Retina (tissue), 1 donor: Measurements from ENCODE around the gene ARL8B.
A peak's percentile ranks its signal among the peaks of the same experiment; 100 is the strongest.
"Not testable (repeated sequence)": the region's sequence is repeated elsewhere in the genome, so short reads cannot be mapped to it uniquely, and the experiment has no call there.

Experiments used
- DNase-seq: peaks from one replicate; pipeline ENCODE4 v3.0.0-alpha.2; 2016

Gene ARL8B

GRCh38 chr3:5122030-5122740 lies at the start of gene ARL8B:
TSS of gene ARL8B (plus strand) at chr3:5122292. CDS start at chr3:5122466, 174 bp downstream.
- DNase-seq, result peak; percentile 95

- DNase-seq, result no peak
Observed at GRCh38 chr3:5073374-5074085, 48.6 kb upstream of the ARL8B start.

- no peak for DNase-seq
Observed at GRCh38 chr3:5078151-5078550, 43.9 kb upstream of the ARL8B start.

- no peak for DNase-seq
Observed at GRCh38 chr3:5079761-5080160, 42.3 kb upstream of the ARL8B start.

- DNase-seq, result no peak
Observed at GRCh38 chr3:5080779-5081550, 41.1 kb upstream of the ARL8B start.

- not testable (repeated sequence) for DNase-seq
Observed at GRCh38 chr3:5081973-5082788, 39.9 kb upstream of the ARL8B start.

GRCh38 chr3:5082789-5083115 lies 39.3 kb upstream of the ARL8B start:
- no peak for DNase-seq

- no peak for DNase-seq
Observed at GRCh38 chr3:5084224-5084623, 37.9 kb upstream of the ARL8B start.

- DNase-seq, result no peak
Observed at GRCh38 chr3:5086708-5087107, 35.4 kb upstream of the ARL8B start.

- no peak for DNase-seq
Observed at GRCh38 chr3:5087209-5087608, 34.9 kb upstream of the ARL8B start.

- DNase-seq, result no peak
Observed at GRCh38 chr3:5090197-5090596, 31.9 kb upstream of the ARL8B start.

- DNase-seq, result no peak
Observed at GRCh38 chr3:5092018-5092417, 30.1 kb upstream of the ARL8B start.

- no peak for DNase-seq
Observed at GRCh38 chr3:5093731-5094130, 28.4 kb upstream of the ARL8B start.

- peak; percentile 86 for DNase-seq
Observed at GRCh38 chr3:5095886-5096285, 26.2 kb upstream of the ARL8B start.

GRCh38 chr3:5096336-5097008 lies 25.6 kb upstream of the ARL8B start:
- DNase-seq, result peak; percentile 47

GRCh38 chr3:5098346-5098745 lies 23.7 kb upstream of the ARL8B start:
- DNase-seq, result no peak

GRCh38 chr3:5102532-5102931 lies 19.6 kb upstream of the ARL8B start:
- DNase-seq, result no peak

GRCh38 chr3:5103743-5104142 lies 18.3 kb upstream of the ARL8B start:
- DNase-seq, result no peak

GRCh38 chr3:5105050-5105449 lies 17.0 kb upstream of the ARL8B start:
- no peak for DNase-seq

GRCh38 chr3:5106371-5106770 lies 15.7 kb upstream of the ARL8B start:
- DNase-seq, result not testable (repeated sequence)

GRCh38 chr3:5106933-5107334 lies 15.2 kb upstream of the ARL8B start:
- not testable (repeated sequence) for DNase-seq

GRCh38 chr3:5110337-5110736 lies 11.8 kb upstream of the ARL8B start:
- no peak for DNase-seq
